Stimulated activated naive B cell treated with anti-CD40 and anti-IgM and Interleukin-4, amounts not matched to agents 10 μg/mL and 1 μg/mL and 100 μg/mL, for 72 hours (primary cell): ENCODE measurements around the gene WDR6.
A peak's percentile ranks its signal among the peaks of the same experiment; 100 is the strongest.

Source experiments
- ATAC-seq, 2 donors: fragments of 150-1000 bp; cut with Tn5 transposase; replicated peaks; 2 replicates each; pipeline ENCODE4 v1.10.0; 2021; ENCODE audit warnings: moderate library complexity in 1 of 2
- DNase-seq: peaks from one replicate; pipeline ENCODE4 v3.0.0; 2021
- H3K27ac Mint-ChIP-seq: one replicate; pipeline ENCODE4 v1.8.0; 2022; ENCODE audit warnings: mild to moderate bottlenecking, mixed read lengths
- H3K27me3 Mint-ChIP-seq, 2 donors: one replicate each; pipeline ENCODE4 v1.8.0; 2022; ENCODE audit warnings: mixed read lengths in 2 of 2
- H3K36me3 Mint-ChIP-seq, 2 donors: one replicate each; pipeline ENCODE4 v1.8.0; 2022; ENCODE audit warnings: mixed read lengths in 2 of 2, mild to moderate bottlenecking in 1 of 2
- H3K4me1 Mint-ChIP-seq, 2 donors: one replicate each; pipeline ENCODE4 v1.8.0; 2022; ENCODE audit warnings: mixed read lengths in 2 of 2, mild to moderate bottlenecking in 1 of 2
- H3K4me3 Mint-ChIP-seq, 2 donors: one replicate each; pipeline ENCODE4 v1.8.0; 2022; ENCODE audit warnings: mild to moderate bottlenecking in 2 of 2, mixed read lengths in 2 of 2, moderate library complexity in 1 of 2
- H3K9me3 Mint-ChIP-seq, 2 donors: one replicate each; pipeline ENCODE4 v1.8.0; 2022; ENCODE audit warnings: mixed read lengths in 2 of 2, mild to moderate bottlenecking in 1 of 2

The WDR6 gene

GRCh38 chr3:49016414-49017228 is 9.4 kb downstream of the WDR6 start:
- Mint-ChIP-seq H3K4me3 (peak overlapping the region; percentile 91 to 95), H3K4me1 (peaks cover 36 to 55% of the 10 kb centered on the region in 2 donors)

GRCh38 chr3:49017229-49017970 is 10.2 kb downstream of the WDR6 start:
- DNase-seq = no peak
- ATAC-seq = no peak
- Mint-ChIP-seq H3K9me3 (no peaks in the 10 kb centered on the region), H3K4me1 (peaks cover 30 to 50% of the 10 kb centered on the region in 2 donors), H3K27me3 (no peaks in the 10 kb centered on the region), H3K27ac (peak overlapping the region; percentile 99), H3K36me3 (peaks cover 40 to 41% of the 10 kb centered on the region in 2 donors), H3K4me3 (peak overlapping the region; percentile 91 to 95)

More at GRCh38 chr3:49016414-49017228, 9.4 kb downstream of the WDR6 start:
- peak overlapping the region; percentile 99 for H3K27ac Mint-ChIP-seq
- no peak for ATAC-seq
- H3K36me3 Mint-ChIP-seq = peaks cover 37 to 47% of the 10 kb centered on the region in 2 donors
- no peaks in the 10 kb centered on the region for H3K9me3 Mint-ChIP-seq
- H3K27me3 Mint-ChIP-seq = no peaks in the 10 kb centered on the region
- DNase-seq = no peak

- Mint-ChIP-seq H3K27ac (peak within 1 kb of the TSS; percentile 99), H3K27me3 (no peaks in the 10 kb centered on the region), H3K4me3 (peak within 1 kb of the TSS; percentile 91 to 95), H3K9me3 (no peaks in the 10 kb centered on the region), H3K36me3 (peaks cover 43 to 44% of the 10 kb centered on the region in 2 donors), H3K4me1 (peaks cover 28 to 56% of the 10 kb centered on the region in 2 donors)
- DNase-seq (peak; percentile 68), ATAC-seq (peak; percentile 22 to 24)
Measured at GRCh38 chr3:49017971-49018706, 10.9 kb downstream of the WDR6 start, which contains the start of gene DALRD3. Gene DALRD3, minus strand, starts transcription at chr3:49018580. Its CDS starts 16 bp downstream, at chr3:49018564.

GRCh38 chr3:49018707-49019006 is 11.5 kb downstream of the WDR6 start:
- H3K9me3 Mint-ChIP-seq = no peaks in the 10 kb centered on the region
- peaks cover 26 to 56% of the 10 kb centered on the region in 2 donors for H3K4me1 Mint-ChIP-seq
- H3K27me3 Mint-ChIP-seq = no peaks in the 10 kb centered on the region
- peak overlapping the region; percentile 99 for H3K27ac Mint-ChIP-seq
- peak overlapping the region; percentile 91 to 95 for H3K4me3 Mint-ChIP-seq
- H3K36me3 Mint-ChIP-seq = peaks cover 47 to 48% of the 10 kb centered on the region in 2 donors
- no peak for DNase-seq
- ATAC-seq = no peak

- Mint-ChIP-seq H3K4me1 (peaks cover 29 to 64% of the 10 kb centered on the region in 2 donors), H3K36me3 (peaks cover 52% of the 10 kb centered on the region in 2 donors), H3K27ac (peak overlapping the region; percentile 99), H3K4me3 (peak overlapping the region; percentile 91 to 95), H3K27me3 (no peaks in the 10 kb centered on the region), H3K9me3 (no peaks in the 10 kb centered on the region)
- DNase-seq (no peak), ATAC-seq (no peak)
Measured at GRCh38 chr3:49019941-49020329, 12.7 kb downstream of the WDR6 start.

- ATAC-seq = peak; percentile 4 to 10
- Mint-ChIP-seq H3K9me3 (no peaks in the 10 kb centered on the region), H3K4me3 (peak overlapping the region; percentile 91 to 95), H3K36me3 (peaks cover 52 to 53% of the 10 kb centered on the region in 2 donors), H3K27ac (peak overlapping the region; percentile 99), H3K4me1 (peaks cover 32 to 70% of the 10 kb centered on the region in 2 donors), H3K27me3 (no peaks in the 10 kb centered on the region)
- DNase-seq = peak; percentile 69
Measured at GRCh38 chr3:49020330-49021212, 13.4 kb downstream of the WDR6 start.

- ATAC-seq (peak; percentile 53 to 62), DNase-seq (peak; percentile 98)
- H3K27ac Mint-ChIP-seq = peak overlapping the region; percentile 99
- no peaks in the 10 kb centered on the region for H3K27me3 Mint-ChIP-seq
- peaks cover 38 to 78% of the 10 kb centered on the region in 2 donors for H3K4me1 Mint-ChIP-seq
- H3K4me3 Mint-ChIP-seq = peak overlapping the region; percentile 91 to 95
- peaks cover 53 to 58% of the 10 kb centered on the region in 2 donors for H3K36me3 Mint-ChIP-seq
- H3K9me3 Mint-ChIP-seq = no peaks in the 10 kb centered on the region
Measured at GRCh38 chr3:49021213-49021812, 14.1 kb downstream of the WDR6 start.

GRCh38 chr3:49021813-49022687 is 14.9 kb downstream of the WDR6 start, which contains the start of gene NDUFAF3:
Gene NDUFAF3, plus strand, starts transcription at chr3:49022121. Its CDS starts 24 bp downstream, at chr3:49022145.
- Mint-ChIP-seq H3K9me3 (no peaks in the 10 kb centered on the region), H3K4me3 (peak within 1 kb of the TSS; percentile 91 to 95), H3K36me3 (peaks cover 57 to 61% of the 10 kb centered on the region in 2 donors), H3K27me3 (no peaks in the 10 kb centered on the region), H3K27ac (peak within 1 kb of the TSS; percentile 99), H3K4me1 (peaks cover 45 to 80% of the 10 kb centered on the region in 2 donors)
- DNase-seq (peak; percentile 98), ATAC-seq (peak; percentile 66 to 68)

GRCh38 chr3:49022688-49023171 is 15.5 kb downstream of the WDR6 start:
- no peak for ATAC-seq
- Mint-ChIP-seq H3K36me3 (peaks cover 62% of the 10 kb centered on the region in 2 donors), H3K4me1 (peaks cover 47 to 80% of the 10 kb centered on the region in 2 donors), H3K27me3 (no peaks in the 10 kb centered on the region), H3K27ac (peak overlapping the region; percentile 99), H3K4me3 (peak overlapping the region; percentile 91 to 95), H3K9me3 (no peaks in the 10 kb centered on the region)
- DNase-seq = no peak

- DNase-seq = no peak
Measured at GRCh38 chr3:49023775-49024174, 16.6 kb downstream of the WDR6 start.

GRCh38 chr3:49024449-49024848 is 17.3 kb downstream of the WDR6 start:
- peak overlapping the region; percentile 91 to 95 for H3K4me3 Mint-ChIP-seq
- no peaks in the 10 kb centered on the region for H3K27me3 Mint-ChIP-seq
- peak overlapping the region; percentile 99 for H3K27ac Mint-ChIP-seq
- peaks cover 55 to 86% of the 10 kb centered on the region in 2 donors for H3K4me1 Mint-ChIP-seq
- no peak for DNase-seq
- ATAC-seq = no peak
- H3K9me3 Mint-ChIP-seq = no peaks in the 10 kb centered on the region
- H3K36me3 Mint-ChIP-seq = peaks cover 76 to 80% of the 10 kb centered on the region in 2 donors

More at GRCh38 chr3:49023775-49024174, 16.6 kb downstream of the WDR6 start:
- ATAC-seq = no peak
- no peaks in the 10 kb centered on the region for H3K9me3 Mint-ChIP-seq
- peak overlapping the region; percentile 99 for H3K27ac Mint-ChIP-seq
- peaks cover 53 to 86% of the 10 kb centered on the region in 2 donors for H3K4me1 Mint-ChIP-seq
- H3K27me3 Mint-ChIP-seq = no peaks in the 10 kb centered on the region
- peaks cover 69 to 73% of the 10 kb centered on the region in 2 donors for H3K36me3 Mint-ChIP-seq
- peak overlapping the region; percentile 91 to 95 for H3K4me3 Mint-ChIP-seq
